Measurements from ENCODE around the gene TESMIN.

TESMIN gene

GRCh38 chr11:68714060-68714856 is 37.1 kb downstream of the TESMIN start:
- no peak for DNase-seq (ENCODE audit: extremely low read depth in 1 of 2, low read depth in 1 of 2)

GRCh38 chr11:68711114-68711513 is 40.2 kb downstream of the TESMIN start:
- DNase-seq (ENCODE audit: extremely low read depth in 1 of 2, low read depth in 1 of 2), result no peak

DNA sequence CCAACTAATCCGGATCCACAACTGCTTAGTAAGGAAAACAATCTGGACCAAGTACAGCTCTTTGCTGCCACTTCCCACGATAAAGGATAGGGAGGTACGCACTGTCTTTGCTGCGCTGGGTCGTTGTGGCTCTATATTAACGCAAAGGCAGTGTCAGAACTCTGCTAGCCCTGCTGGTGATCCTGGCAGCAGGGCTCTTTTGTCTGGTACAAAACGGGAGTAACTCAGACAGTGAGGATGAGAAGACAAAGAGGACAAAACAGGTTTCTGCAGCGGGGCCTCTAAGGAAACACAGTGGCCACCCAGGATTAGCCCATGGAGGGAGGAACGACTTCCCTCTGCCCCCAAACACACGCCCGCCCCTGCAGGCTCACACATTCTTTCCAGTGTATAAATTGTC is 40.9 kb downstream of the TESMIN start:
- DNase-seq (ENCODE audit: extremely low read depth in 1 of 2, low read depth in 1 of 2), result no peak

DNA sequence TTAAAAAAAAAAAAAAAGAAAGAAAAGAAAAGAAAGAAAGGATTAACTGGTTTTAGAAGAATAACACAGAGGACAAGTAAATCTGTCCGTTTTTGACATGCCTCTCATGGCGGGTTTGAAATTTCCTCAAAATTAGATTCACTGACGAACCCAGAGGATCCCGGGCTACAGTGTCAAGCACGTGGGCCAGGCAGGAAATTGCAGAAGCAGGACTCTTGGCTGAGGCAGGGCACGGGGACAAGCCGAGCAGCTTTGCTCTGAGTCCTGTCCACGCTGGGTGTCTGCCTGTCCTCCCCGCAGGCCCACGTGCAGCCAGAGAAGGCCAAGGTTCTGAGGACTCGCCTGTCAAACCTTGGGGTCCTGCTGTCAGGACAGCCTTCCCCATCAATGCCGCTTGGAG is 42.3 kb downstream of the TESMIN start:
- no peak for DNase-seq (ENCODE audit: extremely low read depth in 1 of 2, low read depth in 1 of 2)

- DNase-seq (ENCODE audit: extremely low read depth in 1 of 2, low read depth in 1 of 2), result no peak
Measured at GRCh38 chr11:68707527-68707926, 43.8 kb downstream of the TESMIN start.

GRCh38 chr11:68704887-68705286 is 46.4 kb downstream of the TESMIN start:
- no peak for DNase-seq (ENCODE audit: extremely low read depth in 1 of 2, low read depth in 1 of 2)

DNA sequence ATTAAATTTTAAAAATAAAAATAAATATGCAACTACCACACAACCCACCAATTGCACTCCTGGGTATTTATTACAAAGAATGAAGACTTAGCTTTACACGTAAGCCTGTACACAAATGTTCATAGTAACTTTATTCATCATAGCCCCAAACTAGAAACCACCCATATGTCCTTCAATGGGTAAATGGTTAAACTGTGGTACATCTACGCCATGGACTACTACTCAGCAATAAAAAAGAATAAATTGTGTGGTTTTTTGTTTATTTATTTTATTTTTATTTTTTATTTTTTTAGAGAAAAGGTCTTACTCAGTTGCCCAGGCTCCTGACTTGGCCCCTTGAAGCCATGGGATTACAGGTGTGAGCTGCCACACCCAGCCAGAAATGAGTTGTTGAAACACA is 52.3 kb downstream of the TESMIN start:
- no peak for DNase-seq (ENCODE audit: extremely low read depth in 1 of 2, low read depth in 1 of 2)

DNA sequence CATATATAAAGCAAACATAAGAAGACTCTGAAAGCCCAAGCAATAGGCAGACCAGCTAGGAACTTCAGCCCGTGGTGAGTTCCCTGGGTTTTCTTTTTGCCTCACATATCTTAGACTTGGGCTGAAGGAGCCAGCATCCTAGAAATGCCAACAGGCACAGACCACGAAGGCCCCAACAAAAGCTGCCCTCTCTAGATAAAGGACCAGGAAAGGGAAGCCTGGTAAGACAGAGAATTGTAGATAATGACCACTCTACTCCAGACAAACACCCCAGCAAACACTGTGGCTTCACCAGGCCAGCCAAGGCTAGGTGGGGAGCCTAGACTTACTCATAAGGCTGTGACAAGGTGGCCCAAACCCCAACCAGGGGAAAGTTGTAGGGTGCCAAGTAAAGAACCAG is 55.8 kb downstream of the TESMIN start:
- DNase-seq (ENCODE audit: extremely low read depth in 1 of 2, low read depth in 1 of 2), result no peak

GRCh38 chr11:68694431-68695297 is 56.7 kb downstream of the TESMIN start:
- DNase-seq (ENCODE audit: extremely low read depth in 1 of 2, low read depth in 1 of 2), result no peak

DNA sequence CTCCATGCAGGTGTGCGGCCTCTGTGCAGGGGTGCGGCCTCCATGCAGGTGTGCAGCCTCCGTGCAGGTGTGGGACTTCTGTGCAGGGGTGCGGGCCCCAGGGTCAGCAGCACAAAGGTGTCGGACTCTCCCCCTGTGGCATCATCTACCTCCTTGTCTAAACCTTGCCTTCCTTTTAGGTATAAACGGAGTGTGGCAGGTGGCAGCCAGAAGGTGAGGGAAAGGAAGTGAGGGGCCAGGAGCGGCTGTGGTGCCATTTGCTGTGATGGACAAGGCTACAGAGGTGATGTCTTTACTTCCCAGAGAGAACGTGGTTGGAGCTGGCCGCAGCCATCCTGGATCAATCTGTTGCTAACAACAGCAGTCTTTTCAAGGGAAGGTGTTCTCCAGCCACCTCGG is 57.8 kb downstream of the TESMIN start:
- DNase-seq (ENCODE audit: extremely low read depth in 1 of 2, low read depth in 1 of 2), result no peak

- DNase-seq (ENCODE audit: extremely low read depth in 1 of 2, low read depth in 1 of 2), result no peak
Measured at GRCh38 chr11:68692871-68693483, 58.3 kb downstream of the TESMIN start.

GRCh38 chr11:68692115-68692514 is 59.2 kb downstream of the TESMIN start:
- DNase-seq (ENCODE audit: extremely low read depth in 1 of 2, low read depth in 1 of 2), result no peak

GRCh38 chr11:68691402-68691784 is 59.9 kb downstream of the TESMIN start:
- DNase-seq (ENCODE audit: extremely low read depth in 1 of 2, low read depth in 1 of 2), result no peak

DNA sequence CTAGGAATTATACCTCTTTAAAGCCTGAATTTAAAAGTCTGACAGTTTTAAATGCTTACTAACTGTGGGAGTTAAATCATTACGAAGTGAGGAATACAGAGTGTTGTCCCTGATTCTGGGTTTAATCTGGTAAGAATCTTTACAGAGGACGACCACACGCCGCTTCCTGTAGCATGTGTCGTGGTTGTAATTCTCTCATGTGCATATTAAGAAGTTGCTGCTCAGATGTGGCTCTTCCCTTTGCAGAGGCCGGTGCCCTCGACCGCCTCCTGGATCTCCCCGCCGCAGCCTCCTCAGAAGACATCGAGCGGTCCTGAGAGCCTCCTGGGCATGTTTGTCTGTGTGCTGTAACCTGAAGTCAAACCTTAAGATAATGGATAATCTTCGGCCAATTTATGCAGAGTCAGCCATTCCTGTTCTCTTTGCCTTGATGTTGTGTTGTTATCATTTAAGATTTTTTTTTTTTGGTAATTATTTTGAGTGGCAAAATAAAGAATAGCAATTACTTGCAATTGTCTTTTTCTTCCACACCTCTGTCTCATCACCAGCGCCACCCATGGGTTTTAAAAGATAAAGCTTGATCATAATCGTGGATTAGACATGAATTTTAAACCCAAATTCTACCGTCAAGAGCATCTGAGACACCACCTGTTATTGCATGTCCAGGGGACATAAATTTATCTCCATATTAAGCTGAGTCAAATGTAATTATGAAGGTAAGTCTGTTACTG is 60.5 kb downstream of the TESMIN start:
- no peak for DNase-seq (ENCODE audit: extremely low read depth in 1 of 2, low read depth in 1 of 2)

DNA sequence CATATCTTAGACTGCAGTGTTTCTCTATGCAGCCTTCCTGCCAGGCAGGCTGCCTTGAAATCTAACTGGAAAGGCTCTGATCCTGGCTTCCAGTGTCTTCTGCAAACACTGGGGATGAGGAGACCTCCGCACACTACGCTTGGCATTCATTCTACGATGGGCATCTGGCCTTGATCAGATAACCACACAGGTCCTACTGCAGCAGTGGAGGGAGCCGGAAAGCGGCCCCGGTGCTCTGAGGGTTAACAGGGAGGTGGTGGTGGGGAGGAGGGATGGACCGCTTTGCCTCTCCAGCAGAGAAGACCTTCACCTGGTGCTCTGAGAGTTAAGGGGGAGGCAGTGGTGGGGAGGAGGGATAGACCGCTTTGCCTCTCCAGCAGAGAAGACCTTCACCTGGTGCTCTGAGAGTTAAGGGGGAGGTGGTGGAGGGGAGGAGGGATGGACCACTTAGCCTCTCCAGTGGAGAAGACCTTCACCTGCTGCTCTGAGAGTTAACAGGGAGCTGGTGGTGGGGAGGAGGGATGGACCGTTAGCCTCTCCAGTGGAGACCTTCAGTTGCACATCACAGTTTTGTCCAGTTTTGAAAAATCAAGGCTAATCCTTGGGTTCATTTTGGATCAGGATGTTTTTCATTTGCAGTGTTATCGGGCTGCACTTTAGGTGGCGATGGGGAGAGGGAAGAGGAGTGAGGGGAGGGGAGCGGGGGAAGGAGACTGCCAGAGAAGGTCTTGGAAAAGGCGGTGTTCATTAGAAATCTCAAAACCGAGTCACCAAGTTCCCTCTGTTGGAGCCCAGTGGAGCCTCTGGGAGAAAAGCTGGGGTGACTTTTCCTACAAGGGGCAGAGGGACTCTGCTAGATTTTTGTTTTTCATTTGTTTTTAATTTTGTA is 61.3 kb downstream of the TESMIN start:
- no peak for DNase-seq (ENCODE audit: extremely low read depth in 1 of 2, low read depth in 1 of 2)

- no peak for DNase-seq (ENCODE audit: extremely low read depth in 1 of 2, low read depth in 1 of 2)
Measured at GRCh38 chr11:68688881-68689280, 62.4 kb downstream of the TESMIN start.

- no peak for DNase-seq (ENCODE audit: extremely low read depth in 1 of 2, low read depth in 1 of 2)
Measured at GRCh38 chr11:68687986-68688385, 63.3 kb downstream of the TESMIN start.

- no peak for DNase-seq (ENCODE audit: extremely low read depth in 1 of 2, low read depth in 1 of 2)
Measured at GRCh38 chr11:68687311-68687710, 64.0 kb downstream of the TESMIN start.

DNA sequence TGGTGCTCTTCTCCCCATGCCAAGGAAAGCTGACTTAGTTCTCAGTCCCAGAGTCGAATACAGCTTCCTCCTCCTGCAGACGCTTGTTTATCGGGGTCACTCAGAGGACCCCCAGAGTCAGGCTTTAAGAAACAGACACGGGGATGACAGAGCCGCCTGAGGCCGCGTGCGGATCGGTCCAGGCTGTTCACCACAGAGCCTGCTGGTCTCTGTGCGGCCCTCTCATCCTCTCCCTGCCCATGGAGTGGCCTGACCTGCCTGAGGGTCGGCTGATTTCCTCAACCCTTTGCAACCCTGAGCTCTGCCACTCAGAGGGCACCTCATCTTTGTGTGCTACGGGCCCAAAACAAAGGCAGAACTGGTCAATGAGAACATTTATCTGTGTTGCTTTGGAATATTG is 64.8 kb downstream of the TESMIN start:
- DNase-seq (ENCODE audit: extremely low read depth in 1 of 2, low read depth in 1 of 2), result no peak

Data from activated CD8-positive, alpha-beta memory T cell treated with anti-CD3 and anti-CD28 coated beads for 1 hour (primary cell).